ENCODE results near the gene LPCAT4.

GRCh38 chr15:34359416-34359815 is 7.6 kb downstream of the LPCAT4 start:
- TF ChIP-seq CTCF (IDR thresholded peaks at IDR 0.05) (no peak), POLR2A (IDR thresholded peaks at IDR 0.05) (no peak)

Data from ovary (tissue), 3 donors.